Measurements from ENCODE around the gene DYNC1H1. TPM values are rescaled to one million over a fixed set of nuclear protein-coding genes. Genes with fewer than 3 reads are reported as not detected.

The DYNC1H1 gene
- total RNA-seq, 1 donor from 2014 or later = 577 TPM

DNA sequence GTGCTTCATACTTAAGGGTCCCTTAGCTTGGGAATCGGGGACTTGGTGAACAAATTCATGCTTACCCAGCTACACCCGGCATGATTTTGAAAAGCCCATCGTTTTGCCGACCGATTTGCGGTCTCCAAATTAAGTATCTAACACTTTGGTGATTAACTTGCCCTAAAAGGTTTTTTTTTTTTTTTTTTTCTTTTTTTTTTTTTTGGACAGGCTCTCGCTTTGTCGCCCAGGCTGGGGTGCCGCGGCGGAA, 123.3 kb downstream of the DYNC1H1 start:
- Histone ChIP-seq H3K36me3 (peaks cover 28 to 30% of the 10 kb centered on the region in 2 donors), H3K9me3 (no peaks in the 10 kb centered on the region), H3K27ac (peak overlapping the region; percentile 98 to 100), H3K4me3 (peak overlapping the region; percentile 89 to 97), H3K27me3 (no peaks in the 10 kb centered on the region), H3K4me1 (peaks cover 13 to 34% of the 10 kb centered on the region in 2 donors)
- intact Hi-C loops (cut with DNase I) = loop anchor here (1.0 to 10.0 kb wide), 8 partner anchors 52 to 1713 kb away; partner anchors contain the start of genes ANKRD9, DYNC1H1, EIF5 and PPP2R5C
- DNase-seq (ENCODE audit: low spot score in 2 of 2) = no peak
- TF ChIP-seq, protein P1, sequence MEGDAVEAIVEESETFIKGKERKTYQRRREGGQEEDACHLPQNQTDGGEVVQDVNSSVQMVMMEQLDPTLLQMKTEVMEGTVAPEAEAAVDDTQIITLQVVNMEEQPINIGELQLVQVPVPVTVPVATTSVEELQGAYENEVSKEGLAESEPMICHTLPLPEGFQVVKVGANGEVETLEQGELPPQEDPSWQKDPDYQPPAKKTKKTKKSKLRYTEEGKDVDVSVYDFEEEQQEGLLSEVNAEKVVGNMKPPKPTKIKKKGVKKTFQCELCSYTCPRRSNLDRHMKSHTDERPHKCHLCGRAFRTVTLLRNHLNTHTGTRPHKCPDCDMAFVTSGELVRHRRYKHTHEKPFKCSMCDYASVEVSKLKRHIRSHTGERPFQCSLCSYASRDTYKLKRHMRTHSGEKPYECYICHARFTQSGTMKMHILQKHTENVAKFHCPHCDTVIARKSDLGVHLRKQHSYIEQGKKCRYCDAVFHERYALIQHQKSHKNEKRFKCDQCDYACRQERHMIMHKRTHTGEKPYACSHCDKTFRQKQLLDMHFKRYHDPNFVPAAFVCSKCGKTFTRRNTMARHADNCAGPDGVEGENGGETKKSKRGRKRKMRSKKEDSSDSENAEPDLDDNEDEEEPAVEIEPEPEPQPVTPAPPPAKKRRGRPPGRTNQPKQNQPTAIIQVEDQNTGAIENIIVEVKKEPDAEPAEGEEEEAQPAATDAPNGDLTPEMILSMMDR (IDR thresholded peaks at IDR 0.05) = no peak

DNA sequence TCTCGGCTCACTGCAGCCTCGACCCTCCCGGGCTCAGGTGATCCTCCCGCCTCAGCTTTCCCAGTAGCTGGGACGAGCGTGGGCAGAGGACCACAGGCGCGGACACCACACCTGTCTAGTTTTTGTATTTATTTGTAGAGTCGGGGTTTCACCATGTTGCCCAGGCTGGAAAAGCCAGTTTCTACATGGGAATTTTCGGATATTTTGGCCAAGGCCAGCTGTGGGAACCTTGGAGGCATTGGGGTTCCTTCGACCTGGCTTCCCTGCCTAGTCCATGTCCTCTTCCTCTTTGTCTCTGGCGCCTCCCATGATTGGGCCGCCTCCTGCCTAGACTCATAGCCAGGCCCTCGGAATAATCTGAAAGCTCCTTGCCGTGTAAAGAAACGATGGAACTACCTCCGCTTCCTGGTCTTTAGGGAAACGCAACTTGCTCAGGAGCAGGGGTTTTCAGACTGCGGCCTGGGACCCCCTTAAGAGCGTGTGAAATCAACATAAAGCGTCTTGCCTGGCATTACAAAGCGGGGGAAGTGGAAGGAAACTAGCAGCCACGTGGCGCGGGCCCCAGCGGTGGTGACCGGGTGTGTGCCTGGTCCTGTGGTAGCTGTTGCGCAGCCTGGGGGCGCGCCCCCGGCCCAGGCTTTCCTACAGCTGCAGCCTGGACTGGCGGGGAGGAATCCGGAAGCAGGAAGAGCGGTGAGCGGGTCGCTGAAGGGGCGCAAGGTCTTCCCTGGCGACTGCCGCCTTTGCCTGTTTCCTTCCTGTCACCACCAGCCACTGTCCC, 123.8 kb downstream of the DYNC1H1 start:
- TF ChIP-seq, protein P1 (IDR thresholded peaks at IDR 0.05) = no peak
- no peaks in the 10 kb centered on the region for H3K27me3 ChIP-seq
- peaks cover 12 to 29% of the 10 kb centered on the region in 2 donors for H3K4me1 ChIP-seq
- intact Hi-C loops (cut with DNase I) = loop anchor here (5.0 to 10.0 kb wide), 3 partner anchors 141 to 1713 kb away; partner anchors contain the start of genes ANKRD9 and WDR25
- H3K9me3 ChIP-seq = no peaks in the 10 kb centered on the region
- H3K36me3 ChIP-seq = peaks cover 23 to 25% of the 10 kb centered on the region in 2 donors
- DNase-seq (ENCODE audit: low spot score in 2 of 2) = peak; percentile 25 to 73
- peak overlapping the region; percentile 98 to 100 for H3K27ac ChIP-seq
- peak overlapping the region; percentile 89 to 97 for H3K4me3 ChIP-seq

DNA sequence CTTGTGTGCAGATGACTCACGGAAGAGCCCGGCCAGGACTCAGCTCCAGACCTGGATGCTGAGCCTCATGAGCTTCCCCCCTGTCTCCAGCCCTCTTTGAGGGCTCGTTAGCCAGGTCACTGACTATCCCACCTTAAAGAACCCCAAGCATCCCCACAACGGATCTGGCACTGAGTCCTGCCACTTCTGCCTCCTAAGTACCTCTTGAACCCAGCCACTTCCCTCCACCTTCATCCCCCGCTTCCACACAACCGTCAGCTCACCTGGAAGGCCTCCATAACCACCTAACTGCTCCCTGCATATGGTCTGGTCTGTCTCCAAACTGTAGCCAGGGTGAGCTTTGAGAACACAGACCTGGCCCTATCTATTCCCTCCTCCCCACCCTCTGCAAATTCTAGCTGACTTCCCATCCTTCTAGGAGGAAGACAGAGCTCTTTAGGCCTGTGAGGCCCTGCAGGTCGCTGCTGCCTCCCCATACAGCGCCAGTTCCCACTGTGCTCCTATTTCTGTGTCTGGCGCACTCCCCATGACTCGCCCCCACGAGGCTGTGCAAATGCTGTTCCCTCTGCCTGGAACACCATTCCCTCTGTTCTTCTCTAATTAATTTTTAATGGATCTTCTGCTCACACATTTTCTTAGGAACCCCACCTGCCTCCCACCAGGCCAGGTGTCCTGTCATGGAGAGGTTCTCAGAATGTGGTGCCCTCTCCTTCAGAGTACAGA, 125.4 kb downstream of the DYNC1H1 start:
- intact Hi-C loops (cut with DNase I) = loop anchor here (5.0 to 10.0 kb wide), 3 partner anchors 142 to 1715 kb away; partner anchors contain the start of genes ANKRD9 and WDR25
- Histone ChIP-seq H3K27ac (no peak overlapping the region), H3K27me3 (no peaks in the 10 kb centered on the region), H3K4me1 (peaks cover 9 to 14% of the 10 kb centered on the region in 2 donors), H3K9me3 (no peaks in the 10 kb centered on the region), H3K4me3 (no peak overlapping the region), H3K36me3 (peaks cover 7 to 10% of the 10 kb centered on the region in 2 donors)
- TF ChIP-seq, protein P1 (IDR thresholded peaks at IDR 0.05) = no peak
- no peak for DNase-seq (ENCODE audit: low spot score in 2 of 2)

DNA sequence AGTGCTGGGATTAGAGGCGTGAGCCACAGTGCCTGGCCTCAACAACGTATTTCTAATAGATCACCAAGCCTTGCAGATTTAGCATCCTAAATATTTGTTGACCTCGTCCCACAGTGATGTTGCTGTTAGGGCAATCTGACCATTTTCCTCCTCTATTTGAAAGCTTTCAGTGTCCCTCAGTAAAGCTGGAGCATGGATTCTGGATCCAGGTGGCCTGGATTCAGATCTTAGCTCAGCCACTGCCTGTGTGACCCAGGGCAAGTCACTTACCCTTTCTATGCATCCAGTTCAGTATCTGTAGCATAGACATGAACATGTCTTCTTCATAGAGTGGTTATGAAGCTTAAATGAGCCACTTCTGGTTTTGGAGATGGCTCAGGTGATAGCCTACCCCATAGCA, 126.3 kb downstream of the DYNC1H1 start:
- no peak overlapping the region for H3K27ac ChIP-seq
- H3K4me1 ChIP-seq = peaks cover 0 to 6% of the 10 kb centered on the region in 2 donors
- no peaks in the 10 kb centered on the region for H3K27me3 ChIP-seq
- peaks cover 0 to under 1% of the 10 kb centered on the region in 2 donors for H3K36me3 ChIP-seq
- DNase-seq (ENCODE audit: low spot score in 2 of 2) = no peak
- no peaks in the 10 kb centered on the region for H3K9me3 ChIP-seq
- intact Hi-C loops (cut with DNase I) = no loop called here
- TF ChIP-seq, protein P1 (IDR thresholded peaks at IDR 0.05) = no peak
- no peak overlapping the region for H3K4me3 ChIP-seq

DNA sequence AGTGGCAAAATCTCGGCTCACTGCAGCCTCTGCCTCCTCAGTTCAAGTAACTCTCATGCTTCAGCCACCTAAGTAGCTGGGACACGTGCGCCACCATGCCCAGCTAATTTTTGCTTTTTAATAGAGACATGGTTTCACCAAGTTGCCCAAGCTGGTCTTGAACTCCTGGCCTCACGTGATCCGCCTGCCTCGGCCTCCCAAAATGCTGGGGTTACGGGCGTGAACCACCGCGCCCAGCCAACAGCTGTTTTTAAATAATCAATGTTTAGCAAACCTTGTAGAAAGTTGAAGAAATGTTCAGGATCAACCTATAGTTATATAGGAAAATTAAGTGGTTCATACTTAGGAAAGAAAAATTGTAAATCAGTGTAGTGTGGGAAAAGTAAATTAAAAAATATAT, 128.4 kb downstream of the DYNC1H1 start:
- Histone ChIP-seq H3K36me3 (no peaks in the 10 kb centered on the region), H3K4me3 (no peak overlapping the region), H3K9me3 (no peaks in the 10 kb centered on the region), H3K27me3 (no peaks in the 10 kb centered on the region), H3K4me1 (peaks cover 0 to 5% of the 10 kb centered on the region in 2 donors), H3K27ac (no peak overlapping the region)
- TF ChIP-seq, protein P1 (IDR thresholded peaks at IDR 0.05) = no peak
- no peak for DNase-seq (ENCODE audit: low spot score in 2 of 2)
- intact Hi-C loops (cut with DNase I) = no loop called here
